ENCODE data around the gene SPRR4.

Gene SPRR4

GRCh38 chr1:152964536-152964935 lies 5.9 kb upstream of the SPRR4 start:
- Histone ChIP-seq H3K27ac (ENCODE audit: low read depth, low read length, severe bottlenecking) (no peak overlapping the region), H3K4me1 (ENCODE audit: control insufficient read depth, insufficient read depth, low read length, poor library complexity, severe bottlenecking) (no peaks in the 10 kb centered on the region), H3K4me3 (ENCODE audit: extremely low read depth, insufficient read depth, low read length, poor library complexity, severe bottlenecking) (no peak overlapping the region), H3K9me3 (ENCODE audit: control insufficient read depth, low read length) (peaks cover 4% of the 10 kb centered on the region), H3K36me3 (ENCODE audit: control insufficient read depth, insufficient read depth, low read length) (no peaks in the 10 kb centered on the region)
- 45 to 60% methylated on average over 1 of the region's 1 CpG for WGBS, 2 experiments (ENCODE audit: insufficient coverage in 2 of 2)

DNA sequence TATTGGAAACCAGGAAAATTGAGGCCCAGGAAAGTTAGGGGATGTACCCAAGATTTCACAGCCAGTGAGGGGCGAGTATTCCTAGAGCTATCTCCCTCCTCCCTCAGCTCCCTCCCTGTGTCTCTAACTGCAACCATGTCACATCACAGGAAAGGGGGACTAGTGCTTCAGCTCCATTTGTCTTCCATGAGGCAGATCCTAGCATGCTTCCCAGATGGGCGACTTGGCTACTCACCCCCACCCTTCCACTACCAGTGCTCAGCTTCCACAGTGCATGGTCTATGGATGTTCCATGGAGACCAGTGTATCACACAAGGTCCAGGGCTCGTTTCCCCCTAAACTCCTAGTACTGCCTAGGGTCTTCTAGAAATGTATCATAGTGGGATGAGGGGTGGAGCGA lies 4.6 kb upstream of the SPRR4 start:
- 81 to 88% methylated on average over 1 to 2 of the region's 4 CpGs for WGBS, 2 experiments (ENCODE audit: insufficient coverage in 2 of 2)
- Histone ChIP-seq H3K36me3 (ENCODE audit: control insufficient read depth, insufficient read depth, low read length) (no peaks in the 10 kb centered on the region), H3K9me3 (ENCODE audit: control insufficient read depth, low read length) (peaks cover 4% of the 10 kb centered on the region), H3K27ac (ENCODE audit: low read depth, low read length, severe bottlenecking) (no peak overlapping the region), H3K4me3 (ENCODE audit: extremely low read depth, insufficient read depth, low read length, poor library complexity, severe bottlenecking) (no peak overlapping the region), H3K4me1 (ENCODE audit: control insufficient read depth, insufficient read depth, low read length, poor library complexity, severe bottlenecking) (no peaks in the 10 kb centered on the region)

GRCh38 chr1:152967201-152967600 lies 3.2 kb upstream of the SPRR4 start:
- no peak overlapping the region for H3K4me3 ChIP-seq (ENCODE audit: extremely low read depth, insufficient read depth, low read length, poor library complexity, severe bottlenecking)
- no peaks in the 10 kb centered on the region for H3K4me1 ChIP-seq (ENCODE audit: control insufficient read depth, insufficient read depth, low read length, poor library complexity, severe bottlenecking)
- WGBS, 2 experiments (ENCODE audit: insufficient coverage in 2 of 2), result 73 to 83% methylated on average over 2 to 7 of the region's 7 CpGs
- H3K27ac ChIP-seq (ENCODE audit: low read depth, low read length, severe bottlenecking), result no peak overlapping the region
- H3K9me3 ChIP-seq (ENCODE audit: control insufficient read depth, low read length), result peaks cover 4% of the 10 kb centered on the region
- H3K36me3 ChIP-seq (ENCODE audit: control insufficient read depth, insufficient read depth, low read length), result no peaks in the 10 kb centered on the region

GRCh38 chr1:152968248-152968647 lies 2.2 kb upstream of the SPRR4 start:
- Histone ChIP-seq H3K36me3 (ENCODE audit: control insufficient read depth, insufficient read depth, low read length) (no peaks in the 10 kb centered on the region), H3K27ac (ENCODE audit: low read depth, low read length, severe bottlenecking) (no peak overlapping the region), H3K4me3 (ENCODE audit: extremely low read depth, insufficient read depth, low read length, poor library complexity, severe bottlenecking) (no peak overlapping the region), H3K4me1 (ENCODE audit: control insufficient read depth, insufficient read depth, low read length, poor library complexity, severe bottlenecking) (no peaks in the 10 kb centered on the region), H3K9me3 (ENCODE audit: control insufficient read depth, low read length) (peaks cover 4% of the 10 kb centered on the region)
- 79 to 80% methylated on average over 2 of the region's 2 CpGs for WGBS, 2 experiments (ENCODE audit: insufficient coverage in 2 of 2)

GRCh38 chr1:152969036-152969435 lies 1.4 kb upstream of the SPRR4 start:
- Histone ChIP-seq H3K4me1 (ENCODE audit: control insufficient read depth, insufficient read depth, low read length, poor library complexity, severe bottlenecking) (no peaks in the 10 kb centered on the region), H3K4me3 (ENCODE audit: extremely low read depth, insufficient read depth, low read length, poor library complexity, severe bottlenecking) (no peak overlapping the region), H3K9me3 (ENCODE audit: control insufficient read depth, low read length) (peaks cover 4% of the 10 kb centered on the region), H3K27ac (ENCODE audit: low read depth, low read length, severe bottlenecking) (no peak overlapping the region), H3K36me3 (ENCODE audit: control insufficient read depth, insufficient read depth, low read length) (no peaks in the 10 kb centered on the region)
- 59 to 60% methylated on average over 1 to 2 of the region's 2 CpGs for WGBS, 2 experiments (ENCODE audit: insufficient coverage in 2 of 2)

DNA sequence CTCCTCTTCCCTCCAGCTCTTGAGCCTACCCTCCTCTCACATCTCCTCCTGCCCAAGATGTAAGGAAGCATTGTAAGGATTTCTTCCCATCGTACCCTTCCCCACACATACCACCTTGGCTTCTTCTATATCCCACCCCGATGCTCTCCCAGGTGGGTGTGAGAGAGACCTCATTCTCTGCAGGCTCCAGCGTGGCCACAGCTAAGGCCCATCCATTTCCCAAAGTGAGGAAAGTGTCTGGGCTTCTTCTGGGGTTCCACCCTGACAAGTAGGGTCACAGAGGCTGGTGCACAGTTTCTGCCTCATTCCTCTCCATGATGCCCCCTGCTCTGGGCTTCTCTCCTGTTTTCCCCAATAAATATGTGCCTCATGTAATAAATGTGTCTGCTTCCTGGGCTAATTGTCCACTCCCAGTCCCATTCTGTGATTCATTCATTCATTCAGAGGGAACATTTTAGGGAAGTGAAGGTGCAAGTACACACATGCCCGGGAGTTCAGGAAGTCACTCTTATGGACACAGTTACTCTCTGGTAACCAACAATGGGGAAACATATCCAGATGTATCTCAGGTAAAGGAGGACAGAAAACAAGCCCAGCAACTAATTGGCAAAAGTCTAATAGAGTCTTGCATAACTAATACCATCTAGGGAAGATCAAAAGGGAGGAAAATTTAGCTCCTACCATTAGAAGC lies 1.9 kb downstream of the SPRR4 start:
- Histone ChIP-seq H3K9me3 (ENCODE audit: control insufficient read depth, low read length) (peaks cover 4% of the 10 kb centered on the region), H3K27ac (ENCODE audit: low read depth, low read length, severe bottlenecking) (no peak overlapping the region), H3K4me1 (ENCODE audit: control insufficient read depth, insufficient read depth, low read length, poor library complexity, severe bottlenecking) (no peaks in the 10 kb centered on the region), H3K4me3 (ENCODE audit: extremely low read depth, insufficient read depth, low read length, poor library complexity, severe bottlenecking) (no peak overlapping the region), H3K36me3 (ENCODE audit: control insufficient read depth, insufficient read depth, low read length) (no peaks in the 10 kb centered on the region)
- 50 to 74% methylated on average over 2 to 3 of the region's 4 CpGs for WGBS, 2 experiments (ENCODE audit: insufficient coverage in 2 of 2)

GRCh38 chr1:152976688-152977087 lies 6.2 kb downstream of the SPRR4 start:
- no peaks in the 10 kb centered on the region for H3K9me3 ChIP-seq (ENCODE audit: control insufficient read depth, low read length)
- H3K27ac ChIP-seq (ENCODE audit: low read depth, low read length, severe bottlenecking), result no peak overlapping the region
- no peaks in the 10 kb centered on the region for H3K36me3 ChIP-seq (ENCODE audit: control insufficient read depth, insufficient read depth, low read length)
- WGBS, 2 experiments (ENCODE audit: insufficient coverage in 2 of 2), result no CpG with 5 or more reads among the region's 1 CpG
- no peak overlapping the region for H3K4me3 ChIP-seq (ENCODE audit: extremely low read depth, insufficient read depth, low read length, poor library complexity, severe bottlenecking)
- H3K4me1 ChIP-seq (ENCODE audit: control insufficient read depth, insufficient read depth, low read length, poor library complexity, severe bottlenecking), result no peaks in the 10 kb centered on the region

GRCh38 chr1:152977614-152978013 lies 7.2 kb downstream of the SPRR4 start:
- H3K4me1 ChIP-seq (ENCODE audit: control insufficient read depth, insufficient read depth, low read length, poor library complexity, severe bottlenecking), result no peaks in the 10 kb centered on the region
- no peak overlapping the region for H3K4me3 ChIP-seq (ENCODE audit: extremely low read depth, insufficient read depth, low read length, poor library complexity, severe bottlenecking)
- H3K27ac ChIP-seq (ENCODE audit: low read depth, low read length, severe bottlenecking), result no peak overlapping the region
- H3K9me3 ChIP-seq (ENCODE audit: control insufficient read depth, low read length), result no peaks in the 10 kb centered on the region
- H3K36me3 ChIP-seq (ENCODE audit: control insufficient read depth, insufficient read depth, low read length), result no peaks in the 10 kb centered on the region

GRCh38 chr1:152980676-152981075 lies 10.2 kb downstream of the SPRR4 start:
- Histone ChIP-seq H3K36me3 (ENCODE audit: control insufficient read depth, insufficient read depth, low read length) (no peaks in the 10 kb centered on the region), H3K4me3 (ENCODE audit: extremely low read depth, insufficient read depth, low read length, poor library complexity, severe bottlenecking) (no peak overlapping the region), H3K27ac (ENCODE audit: low read depth, low read length, severe bottlenecking) (no peak overlapping the region), H3K4me1 (ENCODE audit: control insufficient read depth, insufficient read depth, low read length, poor library complexity, severe bottlenecking) (no peaks in the 10 kb centered on the region), H3K9me3 (ENCODE audit: control insufficient read depth, low read length) (peaks cover 4% of the 10 kb centered on the region)
- 100% methylated on average over 1 of the region's 1 CpG; no CpG with 5 or more reads in 1 of the 2 experiments for WGBS, 2 experiments (ENCODE audit: insufficient coverage in 2 of 2)

GRCh38 chr1:152981146-152981871 lies 10.9 kb downstream of the SPRR4 start:
- Histone ChIP-seq H3K27ac (ENCODE audit: low read depth, low read length, severe bottlenecking) (no peak overlapping the region), H3K36me3 (ENCODE audit: control insufficient read depth, insufficient read depth, low read length) (no peaks in the 10 kb centered on the region), H3K4me1 (ENCODE audit: control insufficient read depth, insufficient read depth, low read length, poor library complexity, severe bottlenecking) (no peaks in the 10 kb centered on the region), H3K9me3 (ENCODE audit: control insufficient read depth, low read length) (peaks cover 5% of the 10 kb centered on the region), H3K4me3 (ENCODE audit: extremely low read depth, insufficient read depth, low read length, poor library complexity, severe bottlenecking) (no peak overlapping the region)
- WGBS, 2 experiments (ENCODE audit: insufficient coverage in 2 of 2), result 72 to 76% methylated on average over 5 to 6 of the region's 6 CpGs

DNA sequence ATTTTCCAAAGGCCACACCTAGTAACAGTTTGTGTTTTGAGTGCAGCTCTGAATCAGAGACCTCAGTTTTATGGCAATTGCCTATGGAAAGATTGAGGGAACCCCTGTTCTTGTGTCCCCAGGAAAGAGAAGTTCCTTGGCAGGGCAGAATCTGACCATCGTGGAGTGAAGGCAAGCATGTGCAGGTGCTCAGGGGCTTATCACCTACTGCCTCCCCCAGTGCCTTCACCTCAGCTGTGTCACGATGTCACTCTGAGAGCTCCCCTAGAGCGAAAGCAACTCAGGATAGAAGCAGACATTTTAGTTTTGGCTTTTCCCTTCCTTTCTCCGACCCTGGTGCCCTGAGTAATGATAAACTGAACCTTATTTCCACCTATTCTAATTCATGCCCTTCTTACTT lies 11.6 kb downstream of the SPRR4 start:
- 83 to 87% methylated on average over 3 to 4 of the region's 4 CpGs for WGBS, 2 experiments (ENCODE audit: insufficient coverage in 2 of 2)
- Histone ChIP-seq H3K4me3 (ENCODE audit: extremely low read depth, insufficient read depth, low read length, poor library complexity, severe bottlenecking) (no peak overlapping the region), H3K27ac (ENCODE audit: low read depth, low read length, severe bottlenecking) (no peak overlapping the region), H3K36me3 (ENCODE audit: control insufficient read depth, insufficient read depth, low read length) (no peaks in the 10 kb centered on the region), H3K9me3 (ENCODE audit: control insufficient read depth, low read length) (peaks cover 5% of the 10 kb centered on the region), H3K4me1 (ENCODE audit: control insufficient read depth, insufficient read depth, low read length, poor library complexity, severe bottlenecking) (no peaks in the 10 kb centered on the region)
